ENCODE results near the gene MTUS2.

GRCh38 chr13:29103065-29103800, 283.1 kb downstream of the MTUS2 start:
- no peak for TF ChIP-seq CTCF (IDR thresholded peaks at IDR 0.05)
- TF ChIP-seq POLR2A (IDR thresholded peaks at IDR 0.05) = no peak
